Prostate gland (tissue), 2 donors: ENCODE results near the gene FBXO42.

Experiments
- CTCF ChIP-seq, 4 experiments: fragments of 200-600 bp in 2 of 4; fragments of 450-650 bp in 2 of 4; sonication (generic) in 2 of 4; IDR thresholded peaks; 1 replicate in 3 of 4; 2 replicates in 1 of 4; pipeline ENCODE4 v1.5.1; 2016 to 2019; ENCODE audit warnings: antibody characterized with exemption in 4 of 4, mild to moderate bottlenecking in 2 of 4, moderate library complexity in 2 of 4
- POLR2A ChIP-seq: fragments of 450-650 bp; IDR thresholded peaks from one replicate; pipeline ENCODE4 v1.6.1; 2016; ENCODE audit warnings: antibody characterized with exemption, mild to moderate bottlenecking
- POLR2AphosphoS5 ChIP-seq: sonication (generic); formaldehyde crosslinking; IDR thresholded peaks from one replicate; pipeline ENCODE4 v1.6.1; 2017; ENCODE audit warnings: antibody characterized with exemption

- TF ChIP-seq CTCF (IDR thresholded peaks at IDR 0.05), result no peak
- no peak for TF ChIP-seq POLR2AphosphoS5
- no peak for TF ChIP-seq POLR2A
These were observed 31.6 kb upstream of the FBXO42 start for GRCh38 chr1:16383888-16384287.
